Suppressor macrophage treated with lipopolysaccharide for 1 hour (primary cell): ENCODE data around the gene GPAM.

Experiments
- DNase-seq, 3 donors: peaks; one replicate each; pipeline ENCODE4 v3.0.0-alpha.2; 2020 to 2022

Gene GPAM

GRCh38 chr10:112176543-112176942 lies 7.0 kb downstream of the GPAM start:
- DNase-seq, result no peak

GRCh38 chr10:112175409-112175808 lies 8.2 kb downstream of the GPAM start:
- DNase-seq, result no peak

GRCh38 chr10:112173206-112173605 lies 10.4 kb downstream of the GPAM start:
- DNase-seq, result no peak

- DNase-seq, result no peak
These were observed 14.8 kb downstream of the GPAM start for GRCh38 chr10:112168733-112169132.

GRCh38 chr10:112166800-112167199 lies 16.8 kb downstream of the GPAM start:
- DNase-seq, result no peak

GRCh38 chr10:112161757-112162518 lies 21.6 kb downstream of the GPAM start:
- DNase-seq, result no peak

- DNase-seq, result no peak
These were observed 22.7 kb downstream of the GPAM start for GRCh38 chr10:112160834-112161233.

- no peak for DNase-seq
These were observed 24.1 kb downstream of the GPAM start for GRCh38 chr10:112159469-112159868.

- DNase-seq, result no peak
These were observed 32.0 kb downstream of the GPAM start for GRCh38 chr10:112151524-112152039.

- no peak for DNase-seq
These were observed 35.2 kb downstream of the GPAM start for GRCh38 chr10:112148331-112148730.

- no peak for DNase-seq
These were observed 36.8 kb downstream of the GPAM start for GRCh38 chr10:112146799-112147198.

GRCh38 chr10:112145263-112145662 lies 38.3 kb downstream of the GPAM start:
- DNase-seq, result no peak

GRCh38 chr10:112143420-112143819 lies 40.1 kb downstream of the GPAM start:
- DNase-seq, result no peak

GRCh38 chr10:112141292-112141691 lies 42.3 kb downstream of the GPAM start:
- peak; percentile 62 to 75 (median 75) for DNase-seq

- peak; percentile 66 to 81 (median 75) for DNase-seq
These were observed 43.2 kb downstream of the GPAM start for GRCh38 chr10:112140110-112140970.

- DNase-seq, result no peak
These were observed 44.4 kb downstream of the GPAM start for GRCh38 chr10:112139176-112139575.

- peak; percentile 65 to 82 (median 74) for DNase-seq
These were observed 46.2 kb downstream of the GPAM start for GRCh38 chr10:112137154-112137987.

GRCh38 chr10:112136486-112137153 lies 46.9 kb downstream of the GPAM start:
- DNase-seq, result no peak

- no peak for DNase-seq
These were observed 48.0 kb downstream of the GPAM start for GRCh38 chr10:112135604-112136003.

- DNase-seq, result no peak
These were observed 51.1 kb downstream of the GPAM start for GRCh38 chr10:112132435-112132834.

GRCh38 chr10:112131996-112132395 lies 51.6 kb downstream of the GPAM start:
- no peak for DNase-seq

- no peak for DNase-seq
These were observed 52.2 kb downstream of the GPAM start for GRCh38 chr10:112131346-112131745.
